ENCODE data around the gene ARHGAP25.

Gene ARHGAP25

GRCh38 chr2:68860111-68860510, 125.5 kb downstream of the ARHGAP25 start:
- no peak for DNase-seq (ENCODE audit: low read depth, low spot score)

GRCh38 chr2:68861330-68861729, 126.7 kb downstream of the ARHGAP25 start:
- no peak for DNase-seq (ENCODE audit: low read depth, low spot score)

DNA sequence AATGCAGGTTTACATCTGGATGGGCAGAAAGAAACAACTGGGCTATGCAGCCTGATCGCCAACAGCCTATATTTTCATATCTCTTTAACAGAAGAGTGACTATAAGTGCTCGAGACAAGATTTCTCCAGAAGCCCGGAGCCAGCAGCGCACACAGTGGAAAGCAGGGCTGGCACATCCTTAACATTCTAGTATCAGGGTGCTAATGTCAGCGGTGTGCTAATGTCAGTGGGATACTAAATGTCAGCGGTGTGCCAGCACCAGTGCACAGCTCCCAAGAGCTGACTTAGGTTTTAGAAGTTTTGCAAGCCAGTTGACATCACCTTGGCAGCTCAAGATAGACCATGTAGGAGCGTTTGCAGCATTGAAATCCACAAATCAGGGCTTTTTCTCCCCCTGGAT, 128.3 kb downstream of the ARHGAP25 start:
- DNase-seq (ENCODE audit: low read depth, low spot score) = no peak

DNA sequence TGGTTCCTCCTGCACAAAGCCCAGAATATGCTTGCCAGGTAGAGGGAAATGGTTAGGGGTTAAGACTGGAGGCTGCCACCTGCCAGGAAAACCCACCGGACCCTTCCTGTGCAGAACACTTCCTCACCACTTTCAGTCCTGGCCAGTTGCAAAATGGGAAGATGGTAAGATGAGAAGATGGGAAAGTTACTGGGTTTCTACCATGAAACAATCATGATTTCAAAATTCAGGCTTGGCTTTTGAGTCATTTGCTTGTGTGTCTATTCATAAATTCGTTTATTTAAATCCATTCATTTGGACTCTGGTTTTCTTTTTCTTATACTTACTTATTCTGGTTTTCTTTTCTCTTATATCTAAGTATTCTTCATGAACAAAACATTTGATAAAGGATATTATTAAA, 129.4 kb downstream of the ARHGAP25 start:
- no peak for DNase-seq (ENCODE audit: low read depth, low spot score)

DNA sequence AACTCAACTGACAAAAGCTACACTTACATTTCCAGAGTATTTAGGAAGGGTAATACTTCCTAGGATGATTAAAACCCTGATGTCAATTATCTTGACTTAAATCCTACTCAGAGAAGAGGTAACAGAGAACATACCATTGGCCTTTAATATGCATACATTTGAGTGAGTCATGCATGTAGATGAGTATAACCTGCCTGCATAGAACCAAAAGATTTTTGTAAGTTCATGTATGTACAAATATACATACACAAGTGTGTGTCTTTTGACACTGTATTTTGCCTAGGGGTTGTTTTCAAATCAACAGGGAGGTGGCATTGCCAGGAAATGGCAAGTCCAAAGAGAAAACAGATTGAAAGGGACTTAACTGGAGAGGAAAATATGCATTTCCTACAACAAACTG, 130.5 kb downstream of the ARHGAP25 start:
- DNase-seq (ENCODE audit: low read depth, low spot score) = no peak

DNA sequence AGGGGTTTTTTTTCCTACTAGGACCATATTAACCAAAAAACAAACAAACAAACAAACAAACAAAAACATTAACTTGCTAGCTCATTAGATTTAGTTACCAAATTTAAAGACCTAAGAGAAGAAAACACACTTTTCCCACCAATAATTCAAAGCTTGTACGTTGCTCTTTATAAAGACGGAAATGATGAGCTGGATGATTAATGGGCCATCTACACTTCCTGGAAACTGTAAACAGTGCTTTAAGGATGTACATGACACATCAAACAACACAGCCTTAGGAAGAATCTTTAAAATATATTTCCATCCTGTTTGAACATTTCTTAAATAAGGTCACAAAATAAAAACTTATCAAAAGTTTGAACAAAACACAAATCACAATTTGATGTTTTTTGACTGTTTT, 135.6 kb downstream of the ARHGAP25 start:
- DNase-seq (ENCODE audit: low read depth, low spot score) = no peak

- no peak for DNase-seq (ENCODE audit: low read depth, low spot score)
Measured at GRCh38 chr2:68871159-68871764, 136.7 kb downstream of the ARHGAP25 start, which contains the start of gene BMP10. Gene BMP10 (minus strand): TSS chr2:68871397. CDS start chr2:68871358, 39 bp downstream.
